GM21717 (cell line): ENCODE data around the gene GAB1.

Experiments used
- ATAC-seq: cut with Tn5 transposase; IDR thresholded peaks from one replicate; pipeline ENCODE4 v1.9.1; 2021; ENCODE audit warnings: mild to moderate bottlenecking, moderate library complexity; ENCODE audit not compliant: unreplicated experiment

Gene GAB1

GRCh38 chr4:143407888-143408287, 71.2 kb downstream of the GAB1 start:
- ATAC-seq, result no peak

- no peak for ATAC-seq
These were observed 73.3 kb downstream of the GAB1 start for GRCh38 chr4:143410015-143410414.

GRCh38 chr4:143411527-143412419, 75.1 kb downstream of the GAB1 start:
- ATAC-seq, result no peak

- ATAC-seq, result no peak
These were observed 75.7 kb downstream of the GAB1 start for GRCh38 chr4:143412420-143412758.

GRCh38 chr4:143417679-143418403, 81.2 kb downstream of the GAB1 start:
- peak; percentile 93 for ATAC-seq

GRCh38 chr4:143420227-143420626, 83.6 kb downstream of the GAB1 start:
- ATAC-seq, result peak; percentile 44

- no peak for ATAC-seq
These were observed 84.9 kb downstream of the GAB1 start for GRCh38 chr4:143421609-143422008.

GRCh38 chr4:143424276-143424675, 87.6 kb downstream of the GAB1 start:
- no peak for ATAC-seq

- no peak for ATAC-seq
These were observed 95.0 kb downstream of the GAB1 start for GRCh38 chr4:143431526-143432257.

- no peak for ATAC-seq
These were observed 95.5 kb downstream of the GAB1 start for GRCh38 chr4:143432258-143432591.

GRCh38 chr4:143433231-143433630, 96.6 kb downstream of the GAB1 start:
- ATAC-seq, result no peak

GRCh38 chr4:143435955-143436354, 99.3 kb downstream of the GAB1 start:
- no peak for ATAC-seq

- ATAC-seq, result no peak
These were observed 100.8 kb downstream of the GAB1 start for GRCh38 chr4:143437476-143437875.

- ATAC-seq, result no peak
These were observed 101.3 kb downstream of the GAB1 start for GRCh38 chr4:143437937-143438336.

GRCh38 chr4:143438710-143439109, 102.0 kb downstream of the GAB1 start:
- no peak for ATAC-seq

GRCh38 chr4:143441109-143441508, 104.4 kb downstream of the GAB1 start:
- no peak for ATAC-seq

- ATAC-seq, result no peak
These were observed 105.0 kb downstream of the GAB1 start for GRCh38 chr4:143441678-143442077.

- ATAC-seq, result no peak
These were observed 107.1 kb downstream of the GAB1 start for GRCh38 chr4:143443728-143444127.

GRCh38 chr4:143451186-143451585, 114.5 kb downstream of the GAB1 start:
- no peak for ATAC-seq

GRCh38 chr4:143455211-143455610, 118.5 kb downstream of the GAB1 start:
- no peak for ATAC-seq

- no peak for ATAC-seq
These were observed 122.3 kb downstream of the GAB1 start for GRCh38 chr4:143458966-143459365.
